NT2/D1 (cell line): ENCODE data around the gene DUSP28.

Experiments
- DNase-seq: peaks from one replicate; pipeline ENCODE4 v3.0.0-alpha.2; 2011; ENCODE audit warnings: low read depth, low spot score
- H3K27me3 ChIP-seq: 2 replicates; pipeline ENCODE4 v1.6.0; 2011; ENCODE audit warnings: mild to moderate bottlenecking; ENCODE audit not compliant: insufficient read length, insufficient read depth
- H3K36me3 ChIP-seq: 2 replicates; pipeline ENCODE4 v1.6.1; 2011; ENCODE audit warnings: mild to moderate bottlenecking, low read length, mixed read lengths; ENCODE audit not compliant: insufficient read depth, insufficient read length
- H3K4me1 ChIP-seq: 2 replicates; pipeline ENCODE4 v1.5.1; 2011; ENCODE audit not compliant: insufficient read depth, insufficient read length
- H3K4me3 ChIP-seq: 2 replicates; pipeline ENCODE4 v1.5.1; 2011; ENCODE audit warnings: low read depth; ENCODE audit not compliant: insufficient read length
- H3K9ac ChIP-seq: 2 replicates; pipeline ENCODE4 v1.6.0; 2011; ENCODE audit warnings: low read depth; ENCODE audit not compliant: insufficient read length
- H3K9me3 ChIP-seq: 2 replicates; pipeline ENCODE4 v1.5.1; 2011; ENCODE audit warnings: mild to moderate bottlenecking, low read length; ENCODE audit not compliant: insufficient read depth
- SUZ12 ChIP-seq: IDR thresholded peaks from 2 replicates; pipeline ENCODE4 v1.6.1; 2011; ENCODE audit not compliant: insufficient read length, insufficient read depth; ENCODE audit errors: extremely low read depth
- YY1 ChIP-seq: IDR thresholded peaks from 2 replicates; pipeline ENCODE4 v1.6.1; 2011; ENCODE audit not compliant: insufficient read length, insufficient read depth
- ZNF274 ChIP-seq: IDR thresholded peaks from 2 replicates; pipeline ENCODE4 v1.6.1; 2011; ENCODE audit warnings: mild to moderate bottlenecking, low read depth, low read length

The DUSP28 gene

DNA sequence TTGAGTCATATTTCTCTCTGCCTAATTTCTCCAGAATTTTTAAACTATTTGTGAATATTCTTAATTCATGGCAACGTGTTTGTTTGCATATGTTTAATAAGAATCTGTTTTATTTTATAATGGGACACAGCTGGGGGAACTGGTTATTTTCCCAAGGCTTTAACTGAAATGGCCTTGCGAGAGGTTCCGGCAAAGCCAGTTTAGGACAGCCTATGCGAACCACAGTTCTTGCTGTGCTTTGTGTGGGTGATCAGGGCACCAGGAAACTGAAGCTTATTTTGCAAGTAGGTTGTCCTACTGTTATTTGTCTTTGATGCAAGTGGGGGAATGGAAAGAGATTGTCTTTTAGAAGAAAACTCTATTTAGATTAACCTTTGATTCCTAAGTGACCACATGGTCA lies 8.9 kb upstream of the DUSP28 start:
- Histone ChIP-seq H3K4me3 (no peak overlapping the region), H3K9ac (no peak overlapping the region), H3K36me3 (peaks cover 50% of the 10 kb centered on the region), H3K9me3 (peaks cover 18% of the 10 kb centered on the region), H3K27me3 (no peaks in the 10 kb centered on the region), H3K4me1 (peaks cover 2% of the 10 kb centered on the region)
- DNase-seq, result no peak
- TF ChIP-seq YY1, result no peak
- TF ChIP-seq SUZ12, result no peak
- TF ChIP-seq ZNF274, result no peak

DNA sequence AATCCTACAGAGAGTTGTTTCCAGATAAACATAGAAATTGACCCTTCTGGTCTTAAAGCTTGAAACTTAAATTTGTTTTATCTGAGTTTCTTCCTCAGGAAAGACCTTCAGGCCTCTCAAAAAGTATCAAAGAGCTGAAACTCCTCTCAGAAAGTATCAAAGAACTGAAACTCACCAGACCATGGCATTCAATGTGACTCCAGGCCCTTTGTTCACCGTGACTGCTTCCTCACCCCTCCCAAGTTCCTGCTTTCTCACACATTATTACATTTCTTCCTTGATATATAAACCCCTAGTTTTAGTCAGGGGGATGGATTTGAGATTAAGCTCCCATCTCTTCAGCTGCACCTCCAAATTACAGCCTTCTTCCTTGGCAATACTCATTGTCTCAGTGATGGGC lies 8.3 kb upstream of the DUSP28 start:
- Histone ChIP-seq H3K9me3 (peaks cover 18% of the 10 kb centered on the region), H3K27me3 (no peaks in the 10 kb centered on the region), H3K4me3 (no peak overlapping the region), H3K36me3 (peaks cover 54% of the 10 kb centered on the region), H3K4me1 (peaks cover 2% of the 10 kb centered on the region), H3K9ac (no peak overlapping the region)
- TF ChIP-seq ZNF274 (no peak), YY1 (no peak), SUZ12 (no peak)
- DNase-seq, result no peak

DNA sequence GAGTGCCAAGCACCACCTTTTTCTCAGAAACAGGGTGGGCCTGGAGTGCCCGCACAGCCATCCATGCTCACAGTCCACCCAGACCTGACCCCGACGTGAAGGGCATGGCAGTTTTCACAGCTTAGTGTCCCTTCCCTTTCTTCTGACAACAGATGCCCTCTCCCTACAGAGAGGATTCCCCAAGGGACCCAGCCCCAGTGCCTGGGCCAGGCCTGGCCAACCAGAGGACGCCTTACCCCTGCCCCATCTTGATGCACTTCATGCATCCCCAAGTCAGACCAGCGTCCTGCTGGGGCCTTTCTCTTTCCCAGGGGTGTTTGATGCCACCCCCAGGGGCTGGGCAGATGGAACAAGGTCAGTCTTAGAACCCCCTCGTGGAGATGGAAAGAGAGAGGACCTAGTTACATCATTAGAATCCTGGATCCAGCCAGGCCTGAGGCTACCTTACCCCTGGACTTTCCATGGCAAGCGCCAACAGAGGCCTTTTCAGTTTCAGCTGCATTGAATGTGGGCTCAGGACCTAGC lies 6.1 kb upstream of the DUSP28 start:
- H3K4me1 ChIP-seq, result peaks cover 2% of the 10 kb centered on the region
- TF ChIP-seq YY1 (no peak), ZNF274 (no peak), SUZ12 (no peak)
- peaks cover 18% of the 10 kb centered on the region for H3K9me3 ChIP-seq
- H3K4me3 ChIP-seq, result no peak overlapping the region
- no peak for DNase-seq
- H3K9ac ChIP-seq, result no peak overlapping the region
- H3K36me3 ChIP-seq, result peaks cover 59% of the 10 kb centered on the region
- no peaks in the 10 kb centered on the region for H3K27me3 ChIP-seq

DNA sequence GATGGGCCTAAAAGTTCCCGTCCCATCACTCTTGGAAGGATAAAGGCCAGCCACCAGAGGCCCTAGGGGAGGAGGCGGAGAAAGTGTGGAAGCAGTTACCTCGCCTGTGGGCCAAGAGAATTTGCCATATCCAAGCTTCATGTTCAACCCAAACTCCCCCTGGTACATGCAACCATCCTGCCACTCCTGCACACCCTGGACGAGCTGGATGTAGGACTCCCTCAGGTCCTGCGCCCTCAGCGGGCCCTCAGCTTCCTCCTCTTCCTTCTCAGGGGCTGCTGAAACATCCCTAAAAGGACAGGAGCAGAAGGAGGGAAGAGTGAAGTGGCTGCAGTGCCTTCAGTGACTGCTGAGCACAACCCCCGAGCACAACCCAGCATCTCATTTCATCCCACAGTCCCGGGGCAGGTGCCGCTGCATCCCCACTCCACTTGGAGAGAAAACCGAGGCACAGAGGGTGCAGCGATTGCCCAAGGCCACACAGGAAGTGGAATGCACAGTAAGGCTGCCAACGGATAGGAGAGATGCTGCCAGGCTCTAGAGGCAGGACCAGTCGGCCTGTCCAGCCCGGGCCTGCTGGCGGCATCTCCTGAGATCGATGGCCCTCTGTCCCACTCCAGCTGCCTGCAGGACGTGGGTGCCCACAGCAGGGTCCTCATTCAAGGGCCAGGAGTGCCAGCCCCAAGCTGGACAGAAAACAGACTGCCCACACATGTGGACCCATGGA lies 5.2 kb upstream of the DUSP28 start:
- no peak for DNase-seq
- peaks cover 66% of the 10 kb centered on the region for H3K36me3 ChIP-seq
- peaks cover 18% of the 10 kb centered on the region for H3K9me3 ChIP-seq
- H3K9ac ChIP-seq, result no peak overlapping the region
- TF ChIP-seq YY1 (no peak), ZNF274 (no peak)
- peaks cover 2% of the 10 kb centered on the region for H3K4me1 ChIP-seq
- no peaks in the 10 kb centered on the region for H3K27me3 ChIP-seq
- H3K4me3 ChIP-seq, result no peak overlapping the region

DNA sequence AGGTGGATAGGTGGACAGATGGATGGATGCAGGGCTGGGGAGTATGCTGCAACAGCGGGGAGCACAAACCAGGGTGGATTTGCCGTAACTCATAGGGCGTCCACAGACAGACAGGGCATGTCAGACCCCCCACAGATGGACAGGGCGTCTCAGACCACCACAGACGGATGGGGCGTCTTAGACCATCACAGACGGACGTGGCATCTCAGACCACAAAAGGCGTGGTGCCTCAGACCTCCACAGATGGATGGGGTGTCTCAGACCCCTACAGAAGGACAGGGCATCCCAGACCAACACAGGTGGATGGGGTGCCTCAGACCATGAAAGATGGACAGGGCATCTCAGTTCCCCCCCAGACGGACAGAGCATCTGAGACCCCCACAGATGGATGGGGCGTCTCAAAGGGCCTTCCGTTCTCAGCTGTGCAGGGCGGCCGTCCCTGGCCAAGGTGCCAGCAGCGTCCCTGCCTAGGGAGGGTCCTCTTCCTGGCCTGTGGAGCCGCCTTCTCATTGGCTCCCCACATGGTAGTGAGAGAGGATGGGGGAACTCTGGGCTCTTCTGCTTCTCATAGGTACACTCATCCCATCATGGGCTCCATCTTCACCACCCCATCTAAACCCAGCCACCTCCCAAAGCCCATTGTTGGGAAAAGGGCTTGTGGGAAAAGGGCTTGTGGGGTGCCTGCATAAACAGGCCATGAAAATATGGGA lies 4.5 kb upstream of the DUSP28 start:
- no peak overlapping the region for H3K4me3 ChIP-seq
- H3K36me3 ChIP-seq, result peaks cover 65% of the 10 kb centered on the region
- H3K4me1 ChIP-seq, result peaks cover 2% of the 10 kb centered on the region
- H3K9ac ChIP-seq, result no peak overlapping the region
- H3K9me3 ChIP-seq, result peaks cover 14% of the 10 kb centered on the region
- no peak for DNase-seq
- H3K27me3 ChIP-seq, result no peaks in the 10 kb centered on the region
- TF ChIP-seq ZNF274 (no peak), SUZ12 (no peak), YY1 (no peak)

DNA sequence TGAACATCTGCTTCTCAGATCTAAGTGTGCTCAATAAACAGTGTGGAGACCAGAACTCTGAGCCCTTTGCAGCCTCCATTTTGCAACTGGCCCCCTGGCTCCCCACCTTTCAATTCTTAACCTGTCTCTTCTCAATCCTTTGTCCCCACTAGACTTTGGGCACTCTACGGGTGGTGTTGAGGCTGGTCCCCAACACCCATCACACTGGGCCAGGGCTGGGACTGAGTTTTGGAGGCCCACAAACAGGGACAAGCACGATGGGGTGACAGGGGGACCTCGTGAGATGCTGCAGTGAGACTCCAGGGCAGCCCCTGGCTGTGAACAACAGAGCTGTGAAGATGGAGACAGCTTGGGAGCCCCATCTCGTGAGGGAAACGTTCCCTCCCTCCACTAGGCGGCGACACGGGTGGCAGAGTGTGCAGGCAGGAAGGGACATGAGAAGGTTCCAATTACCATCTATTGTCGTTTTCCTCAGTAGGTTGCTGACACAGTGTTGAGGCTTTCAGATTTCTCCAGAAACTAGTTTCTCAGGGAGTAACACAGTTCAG lies 3.5 kb upstream of the DUSP28 start:
- Histone ChIP-seq H3K9me3 (peaks cover 5% of the 10 kb centered on the region), H3K9ac (no peak overlapping the region), H3K4me1 (peaks cover 2% of the 10 kb centered on the region), H3K27me3 (no peaks in the 10 kb centered on the region), H3K36me3 (peaks cover 56% of the 10 kb centered on the region), H3K4me3 (no peak overlapping the region)
- peak; percentile 58 for DNase-seq
- TF ChIP-seq SUZ12 (no peak), ZNF274 (no peak), YY1 (no peak)

DNA sequence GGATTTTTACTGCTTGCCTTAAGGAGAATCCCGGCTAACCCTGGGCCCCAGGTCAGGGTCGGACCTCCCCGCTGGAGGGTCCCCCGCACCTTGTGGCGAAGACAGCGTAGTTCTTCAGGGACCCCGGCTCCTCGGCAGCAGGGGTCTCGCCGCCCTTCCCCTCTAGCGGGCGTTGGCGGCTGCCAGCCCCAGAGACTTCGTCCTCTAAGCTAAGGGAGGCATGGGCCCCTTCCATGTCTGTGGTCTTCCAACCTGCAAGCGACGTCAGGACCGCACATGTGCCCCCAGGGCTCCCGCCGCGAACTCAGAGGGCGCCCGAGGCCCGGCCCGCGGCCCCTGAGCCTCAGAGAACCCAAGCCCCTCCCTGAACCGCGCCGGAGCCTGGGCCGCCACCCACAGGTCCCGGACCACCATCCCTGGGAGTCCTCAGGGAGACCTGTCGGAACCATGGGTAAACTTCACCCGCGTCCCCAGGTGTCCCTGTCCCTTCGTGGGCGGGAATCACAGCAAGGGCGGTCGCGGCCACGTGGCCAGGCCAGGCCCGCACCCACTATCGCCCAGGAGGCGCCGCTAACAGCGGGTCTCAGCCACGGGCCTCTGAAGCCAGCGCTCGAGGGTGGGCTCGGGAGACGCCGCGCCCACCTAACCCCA lies 2.9 kb upstream of the DUSP28 start:
- Histone ChIP-seq H3K4me1 (peaks cover 2% of the 10 kb centered on the region), H3K4me3 (no peak overlapping the region), H3K9ac (no peak overlapping the region), H3K36me3 (peaks cover 50% of the 10 kb centered on the region), H3K27me3 (no peaks in the 10 kb centered on the region), H3K9me3 (no peaks in the 10 kb centered on the region)
- DNase-seq, result no peak
- TF ChIP-seq ZNF274 (no peak), YY1 (no peak), SUZ12 (no peak)
